ENCODE data around the gene TMEM161A. TPM values are rescaled to one million over a fixed set of nuclear protein-coding genes. Genes with fewer than 3 reads are reported as not detected.

TMEM161A gene
- total RNA-seq, 1 donor from 2014 or later, result 45.2 TPM

GRCh38 chr19:19074196-19074882 is 63.9 kb downstream of the TMEM161A start:
- TF ChIP-seq, protein P1, sequence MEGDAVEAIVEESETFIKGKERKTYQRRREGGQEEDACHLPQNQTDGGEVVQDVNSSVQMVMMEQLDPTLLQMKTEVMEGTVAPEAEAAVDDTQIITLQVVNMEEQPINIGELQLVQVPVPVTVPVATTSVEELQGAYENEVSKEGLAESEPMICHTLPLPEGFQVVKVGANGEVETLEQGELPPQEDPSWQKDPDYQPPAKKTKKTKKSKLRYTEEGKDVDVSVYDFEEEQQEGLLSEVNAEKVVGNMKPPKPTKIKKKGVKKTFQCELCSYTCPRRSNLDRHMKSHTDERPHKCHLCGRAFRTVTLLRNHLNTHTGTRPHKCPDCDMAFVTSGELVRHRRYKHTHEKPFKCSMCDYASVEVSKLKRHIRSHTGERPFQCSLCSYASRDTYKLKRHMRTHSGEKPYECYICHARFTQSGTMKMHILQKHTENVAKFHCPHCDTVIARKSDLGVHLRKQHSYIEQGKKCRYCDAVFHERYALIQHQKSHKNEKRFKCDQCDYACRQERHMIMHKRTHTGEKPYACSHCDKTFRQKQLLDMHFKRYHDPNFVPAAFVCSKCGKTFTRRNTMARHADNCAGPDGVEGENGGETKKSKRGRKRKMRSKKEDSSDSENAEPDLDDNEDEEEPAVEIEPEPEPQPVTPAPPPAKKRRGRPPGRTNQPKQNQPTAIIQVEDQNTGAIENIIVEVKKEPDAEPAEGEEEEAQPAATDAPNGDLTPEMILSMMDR (conservative IDR thresholded peaks at IDR 0.05), result no peak
- Mint-ChIP-seq H3K4me1 (ENCODE audit: unreplicated experiment) (peaks cover 14% of the 10 kb centered on the region), H3K27me3 (no peaks in the 10 kb centered on the region), H3K36me3 (peaks cover 12% of the 10 kb centered on the region), H3K27ac (no peak overlapping the region), H3K9me3 (no peaks in the 10 kb centered on the region), H3K4me3 (no peak overlapping the region)
- no peak for DNase-seq (ENCODE audit: extremely low spot score, unreplicated experiment)

DNA sequence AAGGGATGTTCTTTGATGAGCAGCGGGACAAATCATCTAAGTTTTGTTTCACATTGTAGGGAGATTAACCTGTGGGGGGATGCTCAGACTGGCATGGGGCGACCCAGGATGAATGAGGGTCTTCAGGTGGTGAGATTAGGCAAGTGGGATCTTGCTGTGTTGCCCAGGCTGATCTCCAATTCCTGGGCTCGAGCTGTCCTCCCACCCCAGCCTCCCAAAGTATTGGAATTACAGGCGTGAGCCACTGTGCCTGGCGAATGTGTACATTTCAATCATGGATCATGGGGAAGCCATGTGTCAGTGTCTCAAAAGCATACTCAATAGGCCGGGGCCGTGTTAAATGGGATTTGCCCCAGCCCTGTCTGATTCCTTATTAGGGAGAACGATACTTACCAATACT is 66.4 kb downstream of the TMEM161A start:
- no peak for DNase-seq (ENCODE audit: extremely low spot score, unreplicated experiment)
- H3K27me3 Mint-ChIP-seq, result no peaks in the 10 kb centered on the region
- peaks cover 17% of the 10 kb centered on the region for H3K4me1 Mint-ChIP-seq (ENCODE audit: unreplicated experiment)
- no peak overlapping the region for H3K27ac Mint-ChIP-seq
- no peaks in the 10 kb centered on the region for H3K9me3 Mint-ChIP-seq
- TF ChIP-seq, protein P1 (conservative IDR thresholded peaks at IDR 0.05), result no peak
- peaks cover 5% of the 10 kb centered on the region for H3K36me3 Mint-ChIP-seq
- no peak overlapping the region for H3K4me3 Mint-ChIP-seq

Other genes with a start within 250 kb of the TMEM161A start
- 6.4 and 14.8 TPM in 2 replicates for gene CERS1, start 242.3 kb downstream of the TMEM161A start, total RNA-seq (ENCODE audit: low replicate concordance)
- 171 and 213 TPM in 2 replicates for gene COPE, start 219.1 kb downstream of the TMEM161A start, total RNA-seq (ENCODE audit: low replicate concordance)
- 58.3 and 58.5 TPM in 2 replicates for gene DDX49, start 218.8 kb downstream of the TMEM161A start, total RNA-seq (ENCODE audit: low replicate concordance)
- 20.8 and 38.6 TPM in 2 replicates for gene HOMER3, start 197.3 kb downstream of the TMEM161A start, total RNA-seq (ENCODE audit: low replicate concordance)
- gene SUGP2, start 105.0 kb downstream of the TMEM161A start, total RNA-seq (ENCODE audit: low replicate concordance), result 58.6 and 123 TPM in 2 replicates
- 28.2 and 34.6 TPM in 2 replicates for gene ARMC6, start 104.9 kb downstream of the TMEM161A start, total RNA-seq (ENCODE audit: low replicate concordance)
- 10.0 and 13.4 TPM in 2 replicates for gene SLC25A42, start 74.5 kb downstream of the TMEM161A start, total RNA-seq (ENCODE audit: low replicate concordance)
- gene MEF2B, start 31.8 kb upstream of the TMEM161A start, total RNA-seq (ENCODE audit: low replicate concordance), result 1.5 and 1.6 TPM in 2 replicates
- 28.8 and 29.1 TPM in 2 replicates for gene BORCS8, start 53.7 kb upstream of the TMEM161A start, total RNA-seq (ENCODE audit: low replicate concordance)
- 79.7 and 103 TPM in 2 replicates for gene RFXANK, start 53.8 kb upstream of the TMEM161A start, total RNA-seq (ENCODE audit: low replicate concordance)
- gene NR2C2AP, start 64.9 kb upstream of the TMEM161A start, total RNA-seq (ENCODE audit: low replicate concordance), result 15.2 and 22.9 TPM in 2 replicates
- 0.07 and 0.80 TPM in 2 replicates for gene NCAN, start 73.5 kb upstream of the TMEM161A start, total RNA-seq (ENCODE audit: low replicate concordance)
- 5.4 and 6.4 TPM in 2 replicates for gene TM6SF2, start 134.8 kb upstream of the TMEM161A start, total RNA-seq (ENCODE audit: low replicate concordance)
- gene SUGP1, start 182.0 kb upstream of the TMEM161A start, total RNA-seq (ENCODE audit: low replicate concordance), result 60.8 and 86.8 TPM in 2 replicates
- 68.6 and 83.3 TPM in 2 replicates for gene MAU2, start 182.4 kb upstream of the TMEM161A start, total RNA-seq (ENCODE audit: low replicate concordance)